HL-60/S4 treated with retinoic acid at 250 ng/mL for 4 days and 3 days (cell line): ENCODE measurements around the gene PDCD2.
"Not testable (repeated sequence)": the region's sequence is repeated elsewhere in the genome, so short reads cannot be mapped to it uniquely, and the experiment has no call there.

Experiments used
- in situ Hi-C: fragments of 300-500 bp; cut with MboI; formaldehyde crosslinking; loops from 2 replicates; pipeline ENCODE4 v1.7.0; 2022; ENCODE audit warnings: low sequenced_read_pairs

The PDCD2 gene

DNA sequence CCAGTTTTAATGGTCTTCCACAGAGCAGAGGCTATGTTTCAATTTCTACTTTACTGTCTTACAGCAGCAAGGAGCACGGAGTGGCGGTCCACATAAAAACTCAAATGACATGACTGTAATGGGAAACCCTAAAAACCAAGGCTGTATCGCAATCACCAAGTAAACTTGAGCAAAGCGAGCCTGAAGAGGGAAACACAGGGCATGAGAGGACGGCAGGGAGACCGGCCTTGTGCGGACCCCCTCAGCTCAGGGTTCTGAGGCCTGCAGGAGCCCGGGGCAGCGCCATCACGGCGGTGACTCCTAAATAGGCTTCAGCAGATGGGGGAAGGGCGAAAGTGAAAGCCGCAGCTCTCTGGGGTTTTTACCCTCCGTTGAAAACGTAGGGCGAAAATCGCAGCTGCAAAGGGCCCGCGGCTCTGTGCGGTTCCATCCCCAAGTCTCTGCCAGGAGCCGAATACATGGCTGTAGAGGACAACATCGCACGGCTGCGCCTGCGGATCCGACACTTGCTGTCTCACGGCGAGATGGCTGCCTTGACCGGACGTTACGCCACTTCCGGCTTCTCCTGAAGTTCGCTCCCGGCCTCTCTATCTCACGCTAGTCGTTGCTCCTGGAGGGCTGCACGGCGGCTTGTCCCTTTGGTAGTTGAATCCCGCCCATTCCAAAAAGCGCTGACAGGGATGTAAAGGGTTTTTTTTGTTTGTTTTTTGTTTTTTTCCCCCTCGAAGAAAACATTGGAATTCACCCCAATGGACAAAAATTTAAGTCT, 31.5 kb downstream of the PDCD2 start, which contains the start of gene PSMB1:
PSMB1 (minus strand) TSS at position 543 of the 769 bp plus-strand sequence; CDS start at position 478, 65 bp downstream.
- in situ Hi-C loops, result no loop called here

GRCh38 chr6:170545405-170545804, 39.0 kb downstream of the PDCD2 start:
- in situ Hi-C loops, result no loop called here

DNA sequence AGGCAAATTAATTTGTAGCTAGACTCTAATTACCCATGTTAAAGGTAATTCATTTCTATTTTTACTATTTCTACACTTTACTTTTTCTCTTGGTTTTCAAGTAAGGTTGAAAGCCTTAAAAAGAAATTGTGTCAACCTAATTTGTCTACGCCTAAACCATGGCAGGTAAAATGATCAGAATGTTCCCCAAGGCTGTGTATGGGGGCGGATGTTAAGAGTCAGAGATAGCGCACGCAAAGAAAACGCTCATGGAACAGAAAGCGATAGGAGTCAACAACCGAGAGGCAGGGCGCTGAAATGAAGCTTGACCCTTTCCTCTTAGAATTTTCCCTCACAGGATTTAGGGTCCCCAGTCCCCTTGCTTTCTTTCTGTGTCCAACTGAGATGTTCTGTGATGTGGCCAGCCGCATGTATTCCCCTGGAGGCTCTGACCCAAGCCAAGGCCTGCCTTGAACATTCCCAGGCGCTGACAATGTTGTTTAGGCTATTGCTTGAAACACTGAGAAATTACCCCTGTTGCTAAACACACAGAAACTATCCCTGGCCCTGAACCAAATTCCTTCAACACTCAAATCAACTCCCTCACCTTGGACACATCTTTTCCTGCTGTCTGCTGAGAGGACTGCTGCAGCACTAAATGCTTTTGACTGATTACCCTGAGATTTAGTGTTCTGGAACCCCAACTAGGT, 42.3 kb downstream of the PDCD2 start:
- in situ Hi-C loops, result no loop called here

DNA sequence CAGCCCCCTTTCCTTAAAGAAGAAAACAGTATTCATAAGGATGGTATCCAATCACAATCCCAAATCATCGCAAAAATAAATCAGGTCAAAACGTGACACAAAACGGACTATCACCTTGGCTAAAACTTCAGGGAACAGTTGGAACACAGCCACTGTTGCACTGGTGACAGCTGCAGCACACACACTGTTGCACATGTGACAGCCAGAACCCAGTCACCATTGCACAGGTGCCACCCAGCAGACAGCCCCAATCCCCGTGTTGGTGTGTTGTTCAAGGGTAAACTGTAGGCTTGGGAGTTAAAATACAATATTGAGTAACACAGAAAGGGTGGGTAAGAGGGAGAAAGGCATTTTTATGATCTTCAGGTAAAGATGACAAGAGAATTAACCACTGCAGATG, 47.1 kb downstream of the PDCD2 start:
- in situ Hi-C loops, result no loop called here

GRCh38 chr6:170536671-170537070, 47.8 kb downstream of the PDCD2 start:
- in situ Hi-C loops, result no loop called here

GRCh38 chr6:170535004-170535403, 49.4 kb downstream of the PDCD2 start:
- in situ Hi-C loops, result no loop called here

GRCh38 chr6:170533792-170534191, 50.6 kb downstream of the PDCD2 start:
- in situ Hi-C loops, result no loop called here

DNA sequence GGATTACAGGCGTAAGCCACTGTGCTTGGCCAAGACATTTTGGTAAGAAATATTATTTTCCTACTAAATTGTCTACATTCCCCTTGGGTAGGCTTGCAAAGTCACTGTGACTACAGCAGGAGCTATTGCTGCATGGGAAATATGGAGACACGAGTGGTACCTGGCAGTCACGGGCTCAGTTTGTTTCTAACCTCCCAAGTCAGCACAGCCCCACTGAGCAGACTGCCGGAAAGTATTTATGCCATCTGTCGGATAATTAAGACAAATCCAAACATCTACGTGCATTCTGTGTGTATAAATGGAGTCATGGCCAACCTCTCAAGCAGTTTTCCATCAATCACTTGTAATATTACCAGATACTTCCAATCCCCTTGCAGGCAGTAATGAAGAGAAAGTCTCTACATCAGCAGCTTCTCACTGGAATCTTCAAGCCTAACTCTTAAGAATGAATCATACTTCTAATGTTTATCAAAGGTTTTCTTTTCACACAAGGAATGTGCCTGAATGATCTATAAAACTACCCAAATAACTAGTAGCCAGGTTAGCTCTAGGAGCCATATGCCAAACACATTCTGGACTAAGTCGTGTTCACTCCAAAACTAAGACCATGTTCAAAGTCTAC, 51.5 kb downstream of the PDCD2 start:
- in situ Hi-C loops, result no loop called here

DNA sequence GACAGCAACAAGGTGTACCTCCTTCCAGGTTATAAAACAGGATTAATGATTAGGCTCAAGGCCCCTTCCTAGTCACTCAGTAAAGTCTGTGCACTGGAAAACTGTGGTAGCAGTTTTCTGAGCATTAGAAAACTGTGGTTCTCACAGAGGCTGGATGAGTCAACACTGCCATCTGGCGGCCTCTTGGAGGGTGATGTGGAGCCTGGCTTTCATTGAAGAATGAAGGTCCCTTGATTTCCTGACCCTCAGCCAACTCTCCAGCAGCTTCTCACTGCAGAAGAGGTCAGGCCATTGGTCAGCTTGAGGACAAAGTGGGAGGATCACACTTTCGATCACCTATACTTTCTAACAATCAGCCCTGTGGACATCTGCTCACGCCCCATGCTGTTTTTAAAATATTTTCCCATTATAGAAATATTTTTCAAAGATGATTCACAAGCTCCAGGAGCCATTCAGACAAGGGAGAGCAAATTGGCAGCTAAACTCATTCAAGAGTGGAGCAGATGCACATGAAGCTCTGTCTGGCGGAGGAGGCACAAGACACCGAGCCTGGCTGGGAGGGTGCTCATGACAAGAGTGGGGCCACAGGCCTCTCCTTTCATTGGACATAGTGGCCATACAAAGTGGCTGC, 54.5 kb downstream of the PDCD2 start:
- in situ Hi-C loops, result no loop called here

- in situ Hi-C loops, result not testable (repeated sequence)
Observed at GRCh38 chr6:170527995-170528394, 56.4 kb downstream of the PDCD2 start.

DNA sequence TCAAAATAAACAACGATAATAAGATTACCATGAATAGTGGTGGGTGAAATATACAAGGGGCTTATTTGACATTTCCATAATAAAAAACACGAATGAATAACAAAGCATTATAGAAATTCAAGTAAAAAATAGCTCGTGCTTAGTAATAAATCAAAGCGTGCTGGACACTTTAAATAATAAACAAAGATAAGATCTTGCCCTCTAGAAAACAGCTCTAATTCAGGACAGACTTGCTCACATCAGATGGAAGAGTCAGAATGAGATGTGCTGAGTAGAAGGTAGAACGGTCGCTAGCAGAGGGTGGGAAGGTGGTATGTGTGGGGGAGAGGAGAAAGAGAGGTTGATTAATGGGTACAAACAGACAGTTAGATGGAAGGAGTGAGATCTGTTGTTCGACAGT, 58.6 kb downstream of the PDCD2 start:
- in situ Hi-C loops, result no loop called here
